GM13976 (cell line): ENCODE results near the gene JMJD4.
A peak's percentile ranks its signal among the peaks of the same experiment; 100 is the strongest.

Experiments
- DNase-seq: peaks from one replicate; pipeline ENCODE4 v3.0.0; 2012; ENCODE audit warnings: low spot score
- CTCF ChIP-seq: IDR thresholded peaks from 2 replicates; pipeline ENCODE4 v1.5.1; 2012; ENCODE audit warnings: borderline replicate concordance, mild to moderate bottlenecking; ENCODE audit not compliant: insufficient read depth; ENCODE audit errors: extremely low read depth, missing control alignments, control extremely low read depth
- in situ Hi-C: fragments of 300-500 bp; cut with MboI; formaldehyde crosslinking; loops from one replicate; pipeline ENCODE4 v1.12.0; 2022; ENCODE audit warnings: low sequenced_read_pairs, mixed read lengths, inconsistent platforms; ENCODE audit not compliant: unreplicated experiment

Gene JMJD4, protein sequence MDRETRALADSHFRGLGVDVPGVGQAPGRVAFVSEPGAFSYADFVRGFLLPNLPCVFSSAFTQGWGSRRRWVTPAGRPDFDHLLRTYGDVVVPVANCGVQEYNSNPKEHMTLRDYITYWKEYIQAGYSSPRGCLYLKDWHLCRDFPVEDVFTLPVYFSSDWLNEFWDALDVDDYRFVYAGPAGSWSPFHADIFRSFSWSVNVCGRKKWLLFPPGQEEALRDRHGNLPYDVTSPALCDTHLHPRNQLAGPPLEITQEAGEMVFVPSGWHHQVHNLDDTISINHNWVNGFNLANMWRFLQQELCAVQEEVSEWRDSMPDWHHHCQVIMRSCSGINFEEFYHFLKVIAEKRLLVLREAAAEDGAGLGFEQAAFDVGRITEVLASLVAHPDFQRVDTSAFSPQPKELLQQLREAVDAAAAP

DNA sequence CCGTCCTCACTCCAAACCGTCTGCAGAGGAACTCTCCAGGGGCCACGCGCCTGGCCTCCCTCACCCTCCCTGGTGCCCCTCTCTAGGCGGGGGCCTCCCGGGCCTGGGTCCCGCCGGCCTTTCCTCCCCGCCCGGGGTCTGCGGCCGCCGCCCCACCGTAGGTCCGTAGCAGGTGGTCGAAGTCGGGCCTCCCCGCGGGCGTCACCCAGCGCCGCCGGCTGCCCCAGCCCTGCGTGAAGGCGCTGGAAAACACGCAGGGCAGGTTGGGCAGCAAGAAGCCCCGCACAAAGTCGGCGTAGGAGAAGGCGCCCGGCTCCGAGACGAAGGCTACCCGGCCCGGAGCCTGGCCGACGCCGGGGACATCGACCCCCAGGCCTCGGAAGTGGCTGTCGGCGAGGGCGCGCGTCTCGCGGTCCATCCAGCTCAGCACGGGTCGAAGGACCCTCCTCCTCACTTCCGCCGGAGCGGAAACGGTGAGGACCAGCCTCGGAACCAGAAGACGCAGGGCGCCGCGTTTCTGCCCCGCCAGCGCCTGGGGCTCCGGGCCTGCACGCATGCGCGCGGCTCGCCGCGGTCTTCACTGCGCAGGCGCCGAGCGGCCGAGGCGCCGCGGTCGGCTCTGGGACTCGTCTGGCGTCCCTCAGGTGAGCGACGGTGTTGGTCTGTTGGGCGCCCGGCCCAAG is at the start of gene JMJD4, which contains the start of gene SNAP47:
TSS of gene JMJD4 (minus strand) at position 447 of the 683 bp plus-strand sequence. CDS start at position 418, 29 bp downstream.
TSS of gene SNAP47 (plus strand) at position 580 of the 683 bp plus-strand sequence. CDS start 12,302 bp downstream, outside the sequence.
- TF ChIP-seq CTCF, result no peak
- DNase-seq, result peak; percentile 97
- in situ Hi-C loops, result no loop called here

DNA sequence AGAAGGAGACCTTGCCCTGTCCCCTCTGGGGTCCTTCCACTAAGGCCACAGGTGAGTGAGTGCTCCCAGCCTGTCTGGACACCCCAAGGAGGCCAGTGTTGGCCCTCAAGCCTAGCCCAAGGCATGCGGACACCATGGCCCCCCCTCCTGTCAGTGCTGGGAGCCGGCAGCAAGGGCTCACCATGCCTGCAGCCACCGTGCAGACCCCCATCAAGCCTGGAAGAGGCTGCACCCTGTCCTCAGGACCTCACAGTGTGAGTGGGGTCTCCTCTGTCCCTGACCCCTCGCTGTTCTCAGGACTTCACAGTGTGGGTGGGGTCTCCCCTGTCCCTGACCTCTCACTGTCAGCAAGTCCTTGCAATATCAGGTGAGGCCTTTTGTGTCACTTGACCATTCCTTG is 47.1 kb upstream of the JMJD4 start:
- no peak for DNase-seq
- in situ Hi-C loops, result no loop called here
- no peak for TF ChIP-seq CTCF

- no peak for TF ChIP-seq CTCF
- in situ Hi-C loops, result no loop called here
- no peak for DNase-seq
These were observed 46.3 kb upstream of the JMJD4 start for GRCh38 chr1:227781314-227781930.

GRCh38 chr1:227780101-227781044 is 45.3 kb upstream of the JMJD4 start:
- TF ChIP-seq CTCF, result no peak
- in situ Hi-C loops, result no loop called here
- no peak for DNase-seq

- in situ Hi-C loops, result no loop called here
- no peak for TF ChIP-seq CTCF
- no peak for DNase-seq
These were observed 44.6 kb upstream of the JMJD4 start for GRCh38 chr1:227779685-227780084.
